Esophagus mucosa (tissue), 1 donor: Measurements from ENCODE around the gene CNNM2. TPM values are rescaled to one million over a fixed set of nuclear protein-coding genes. Genes with fewer than 3 reads are reported as not detected.

ENCODE experiments used
- ATAC-seq: fragments of 200-7000 bp; cut with Tn5 transposase; one replicate; pipeline ENCODE4 v1.9.1; 2020
- total RNA-seq: library from RNA; stranded (reverse); gene quantifications from one replicate; pipeline ENCODE4 v1.2.4, GENCODE V29; 2023
- donor health status: DM: yes; HTN: yes; CAD: no.

CNNM2 gene
- total RNA-seq, 1 donor from 2014 or later, result 2.3 TPM

- ATAC-seq, result no peak
These were observed 159.6 kb downstream of the CNNM2 start for GRCh38 chr10:103077491-103078308.

- no peak for ATAC-seq
These were observed 160.2 kb downstream of the CNNM2 start for GRCh38 chr10:103078309-103078615.

GRCh38 chr10:103078676-103079075 is 160.6 kb downstream of the CNNM2 start:
- ATAC-seq, result no peak

- no peak for ATAC-seq
These were observed 161.0 kb downstream of the CNNM2 start for GRCh38 chr10:103079100-103079499.

- ATAC-seq, result no peak
These were observed 161.9 kb downstream of the CNNM2 start for GRCh38 chr10:103079946-103080345.

GRCh38 chr10:103080891-103081581 is 162.9 kb downstream of the CNNM2 start:
- peak; percentile 69 for ATAC-seq

- no peak for ATAC-seq
These were observed 164.6 kb downstream of the CNNM2 start for GRCh38 chr10:103082683-103083082.

- ATAC-seq, result no peak
These were observed 165.3 kb downstream of the CNNM2 start for GRCh38 chr10:103083266-103083976.

- ATAC-seq, result no peak
These were observed 165.9 kb downstream of the CNNM2 start for GRCh38 chr10:103083977-103084320.

- ATAC-seq, result no peak
These were observed 168.2 kb downstream of the CNNM2 start for GRCh38 chr10:103086261-103086660.

GRCh38 chr10:103086799-103087198 is 168.7 kb downstream of the CNNM2 start:
- ATAC-seq, result no peak

- no peak for ATAC-seq
These were observed 171.4 kb downstream of the CNNM2 start for GRCh38 chr10:103089493-103089892.

- ATAC-seq, result no peak
These were observed 172.8 kb downstream of the CNNM2 start for GRCh38 chr10:103090911-103091310.

- no peak for ATAC-seq
These were observed 176.9 kb downstream of the CNNM2 start for GRCh38 chr10:103095005-103095404.

- ATAC-seq, result no peak
These were observed 178.0 kb downstream of the CNNM2 start for GRCh38 chr10:103096130-103096529.

- ATAC-seq, result no peak
These were observed 180.1 kb downstream of the CNNM2 start for GRCh38 chr10:103098240-103098639.

- no peak for ATAC-seq
These were observed 182.5 kb downstream of the CNNM2 start for GRCh38 chr10:103100620-103101019.

GRCh38 chr10:103102195-103102594 is 184.1 kb downstream of the CNNM2 start:
- ATAC-seq, result no peak

- ATAC-seq, result no peak
These were observed 185.9 kb downstream of the CNNM2 start for GRCh38 chr10:103103989-103104388.

- no peak for ATAC-seq
These were observed 186.6 kb downstream of the CNNM2 start for GRCh38 chr10:103104721-103105120.

- ATAC-seq, result no peak
These were observed 187.4 kb downstream of the CNNM2 start for GRCh38 chr10:103105462-103105861.

- no peak for ATAC-seq
These were observed 188.4 kb downstream of the CNNM2 start for GRCh38 chr10:103106539-103106938.

- ATAC-seq, result no peak
These were observed 191.7 kb downstream of the CNNM2 start for GRCh38 chr10:103109821-103110220.

GRCh38 chr10:103110407-103110806 is 192.3 kb downstream of the CNNM2 start:
- ATAC-seq, result no peak
